Activated CD4-positive, alpha-beta T cell treated with anti-CD3 and anti-CD28 coated beads for 1 hour (primary cell): Measurements from ENCODE around the gene POLR2F.

Source experiments
- DNase-seq: peaks from one replicate; pipeline ENCODE4 v3.0.0-alpha.2; 2020

Gene POLR2F

GRCh38 chr22:38009000-38009806, 55.7 kb downstream of the POLR2F start:
- no peak for DNase-seq

- no peak for DNase-seq
These were observed 59.1 kb downstream of the POLR2F start for GRCh38 chr22:38012604-38013072.

GRCh38 chr22:38014083-38014482, 60.6 kb downstream of the POLR2F start:
- no peak for DNase-seq

- DNase-seq: no peak
These were observed 63.0 kb downstream of the POLR2F start for GRCh38 chr22:38016182-38017151.

- no peak for DNase-seq
These were observed 63.9 kb downstream of the POLR2F start for GRCh38 chr22:38017272-38017920.

- no peak for DNase-seq
These were observed 64.7 kb downstream of the POLR2F start for GRCh38 chr22:38017939-38018885.
